Astrocyte (in vitro differentiated cells and primary cell): ENCODE results near the gene POLR2M. TPM values are rescaled to one million over a fixed set of nuclear protein-coding genes. Genes with fewer than 3 reads are reported as not detected.

Experiments
- DNase-seq: peaks from one replicate; pipeline ENCODE4 v3.0.0-alpha.2; 2010; ENCODE audit warnings: low read depth
- FAIRE-seq: peaks from 2 replicates; lab custom pipeline; 2011; peaks lifted over from hg19 to GRCh38; lab: Jason Lieb, UNC
- H2AFZ ChIP-seq: 2 replicates; pipeline ENCODE4 v1.6.0; 2012; ENCODE audit warnings: low read depth, low read length, inconsistent platforms
- H3K27ac ChIP-seq: 2 replicates; pipeline ENCODE4 v1.5.1; 2011; ENCODE audit warnings: low read depth, low read length, inconsistent platforms
- H3K27me3 ChIP-seq: 2 replicates; pipeline ENCODE4 v1.6.0; 2011; ENCODE audit warnings: low read length, inconsistent platforms; ENCODE audit not compliant: insufficient read depth
- H3K36me3 ChIP-seq: 2 replicates; pipeline ENCODE4 v1.5.1; 2011; ENCODE audit warnings: low read length, inconsistent platforms; ENCODE audit not compliant: insufficient read depth
- H3K4me1 ChIP-seq: 2 replicates; pipeline ENCODE4 v1.5.1; 2011; ENCODE audit warnings: low read length, inconsistent platforms; ENCODE audit not compliant: insufficient read depth
- H3K4me2 ChIP-seq: 2 replicates; pipeline ENCODE4 v1.6.0; 2012; ENCODE audit warnings: low read length, inconsistent platforms
- H3K4me3 ChIP-seq: 2 replicates; pipeline ENCODE4 v1.5.1; 2011; ENCODE audit warnings: low read depth, mild to moderate bottlenecking, low read length, inconsistent platforms; ENCODE audit not compliant: insufficient read depth
- H3K79me2 ChIP-seq: 2 replicates; pipeline ENCODE4 v1.6.0; 2012; ENCODE audit warnings: mild to moderate bottlenecking, low read length, inconsistent platforms; ENCODE audit not compliant: insufficient read depth
- H3K9ac ChIP-seq: 2 replicates; pipeline ENCODE4 v1.6.0; 2012; ENCODE audit warnings: mild to moderate bottlenecking, low read length, inconsistent platforms
- H3K9me3 ChIP-seq: 2 replicates; pipeline ENCODE4 v1.5.1; 2012; ENCODE audit warnings: low read depth, mild to moderate bottlenecking, low read length, inconsistent platforms; ENCODE audit not compliant: insufficient read depth
- H4K20me1 ChIP-seq: 2 replicates; pipeline ENCODE4 v1.6.0; 2012; ENCODE audit warnings: low read length, inconsistent platforms; ENCODE audit not compliant: insufficient read depth
- H3K27ac Mint-ChIP-seq: one replicate; pipeline ENCODE4 v1.8.0; 2021; ENCODE audit warnings: mild to moderate bottlenecking, mixed read lengths; ENCODE audit not compliant: unreplicated experiment
- H3K27me3 Mint-ChIP-seq: one replicate; pipeline ENCODE4 v1.8.0; 2021; ENCODE audit warnings: low read depth, mixed read lengths; ENCODE audit not compliant: unreplicated experiment
- H3K36me3 Mint-ChIP-seq: one replicate; pipeline ENCODE4 v1.8.0; 2021; ENCODE audit warnings: low read depth, mixed read lengths; ENCODE audit not compliant: unreplicated experiment
- H3K4me1 Mint-ChIP-seq: one replicate; pipeline ENCODE4 v1.8.0; 2021; ENCODE audit warnings: low read depth, mixed read lengths; ENCODE audit not compliant: unreplicated experiment
- H3K4me3 Mint-ChIP-seq: one replicate; pipeline ENCODE4 v1.8.0; 2021; ENCODE audit warnings: mild to moderate bottlenecking, moderate library complexity, mixed read lengths; ENCODE audit not compliant: unreplicated experiment
- H3K9me3 Mint-ChIP-seq: one replicate; pipeline ENCODE4 v1.8.0; 2021; ENCODE audit warnings: mild to moderate bottlenecking, mixed read lengths; ENCODE audit not compliant: unreplicated experiment
- EZH2 ChIP-seq: IDR thresholded peaks from 2 replicates; pipeline ENCODE4 v1.6.1; 2012; ENCODE audit warnings: mild to moderate bottlenecking, low read length, inconsistent platforms; ENCODE audit not compliant: insufficient read depth
- total RNA-seq: library from RNA; stranded (reverse); gene quantifications from 2 replicates; pipeline ENCODE4 v1.2.1, GENCODE V29; 2021
- TF ChIP-seq, protein P1 (sequence below): IDR thresholded peaks from 2 replicates; pipeline ENCODE4 v1.5.1; 2011; ENCODE audit warnings: low read depth, mild to moderate bottlenecking, inconsistent platforms, low read length, moderate library complexity; ENCODE audit not compliant: insufficient read depth

Gene POLR2M
- total RNA-seq, 1 donor from 2014 or later: 61.4 TPM

DNA sequence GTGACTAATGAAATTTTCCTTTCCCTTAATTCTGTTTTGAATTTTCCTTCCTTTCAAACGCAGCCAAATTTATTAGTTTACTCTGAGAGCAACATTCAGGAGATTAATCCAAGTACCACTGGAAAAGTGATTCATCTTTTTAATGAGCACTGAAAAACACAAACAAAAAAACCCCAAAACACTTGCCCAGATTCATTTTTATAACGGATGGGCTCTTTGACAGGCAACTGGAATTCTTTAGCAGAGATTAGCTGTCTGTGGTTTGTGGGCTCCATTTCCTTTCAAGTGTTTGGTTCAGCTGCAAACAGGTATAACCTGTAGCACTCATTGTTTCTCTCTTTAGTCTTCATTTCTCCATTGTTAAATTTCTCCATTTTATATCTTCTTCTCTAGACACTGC lies 3.1 kb upstream of the POLR2M start:
- DNase-seq (peak; percentile 48), FAIRE-seq (no peak)
- Histone ChIP-seq H3K27ac (no peak overlapping the region), H3K4me1 (peaks cover 5% of the 10 kb centered on the region), H3K9ac (no peak overlapping the region), H3K27me3 (no peaks in the 10 kb centered on the region), H2AFZ (no peak overlapping the region), H3K4me2 (no peak overlapping the region), H3K4me3 (no peak overlapping the region), H3K79me2 (peaks cover 19% of the 10 kb centered on the region), H3K9me3 (no peaks in the 10 kb centered on the region), H4K20me1 (no peaks in the 10 kb centered on the region), H3K36me3 (no peaks in the 10 kb centered on the region)
- no peak overlapping the region for H3K4me3 Mint-ChIP-seq
- no peaks in the 10 kb centered on the region for H3K9me3 Mint-ChIP-seq
- H3K4me1 Mint-ChIP-seq: peaks cover 5% of the 10 kb centered on the region
- no peak for TF ChIP-seq EZH2
- TF ChIP-seq, protein P1, sequence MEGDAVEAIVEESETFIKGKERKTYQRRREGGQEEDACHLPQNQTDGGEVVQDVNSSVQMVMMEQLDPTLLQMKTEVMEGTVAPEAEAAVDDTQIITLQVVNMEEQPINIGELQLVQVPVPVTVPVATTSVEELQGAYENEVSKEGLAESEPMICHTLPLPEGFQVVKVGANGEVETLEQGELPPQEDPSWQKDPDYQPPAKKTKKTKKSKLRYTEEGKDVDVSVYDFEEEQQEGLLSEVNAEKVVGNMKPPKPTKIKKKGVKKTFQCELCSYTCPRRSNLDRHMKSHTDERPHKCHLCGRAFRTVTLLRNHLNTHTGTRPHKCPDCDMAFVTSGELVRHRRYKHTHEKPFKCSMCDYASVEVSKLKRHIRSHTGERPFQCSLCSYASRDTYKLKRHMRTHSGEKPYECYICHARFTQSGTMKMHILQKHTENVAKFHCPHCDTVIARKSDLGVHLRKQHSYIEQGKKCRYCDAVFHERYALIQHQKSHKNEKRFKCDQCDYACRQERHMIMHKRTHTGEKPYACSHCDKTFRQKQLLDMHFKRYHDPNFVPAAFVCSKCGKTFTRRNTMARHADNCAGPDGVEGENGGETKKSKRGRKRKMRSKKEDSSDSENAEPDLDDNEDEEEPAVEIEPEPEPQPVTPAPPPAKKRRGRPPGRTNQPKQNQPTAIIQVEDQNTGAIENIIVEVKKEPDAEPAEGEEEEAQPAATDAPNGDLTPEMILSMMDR: no peak
- no peak overlapping the region for H3K27ac Mint-ChIP-seq
- no peaks in the 10 kb centered on the region for H3K36me3 Mint-ChIP-seq
- peaks cover 9% of the 10 kb centered on the region for H3K27me3 Mint-ChIP-seq

DNA sequence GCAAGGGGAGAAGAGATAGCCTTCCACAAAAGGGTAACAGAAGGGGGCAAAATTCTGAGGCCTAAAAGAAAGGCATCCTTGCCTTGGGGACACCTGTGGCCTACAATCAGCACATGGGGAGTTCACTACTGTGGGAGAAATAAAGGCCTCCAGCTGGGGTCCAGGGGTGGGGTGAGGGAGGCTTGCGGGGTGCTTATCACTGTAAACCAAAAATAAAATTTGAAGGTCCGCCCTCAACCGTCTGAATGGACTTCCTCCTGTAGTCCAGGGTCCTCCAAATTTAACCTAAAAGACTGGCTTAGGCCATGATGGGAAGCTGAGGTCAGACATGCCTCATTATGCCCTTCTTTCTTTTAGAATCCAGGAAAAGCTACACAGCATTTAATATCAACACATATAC lies 2.1 kb upstream of the POLR2M start:
- Histone ChIP-seq H3K4me1 (peaks cover 5% of the 10 kb centered on the region), H4K20me1 (peaks cover 3% of the 10 kb centered on the region), H3K4me2 (no peak overlapping the region), H3K9me3 (no peaks in the 10 kb centered on the region), H3K4me3 (no peak overlapping the region), H2AFZ (no peak overlapping the region), H3K9ac (no peak overlapping the region), H3K27ac (no peak overlapping the region), H3K36me3 (no peaks in the 10 kb centered on the region), H3K27me3 (no peaks in the 10 kb centered on the region), H3K79me2 (peaks cover 29% of the 10 kb centered on the region)
- no peak for FAIRE-seq
- peaks cover 5% of the 10 kb centered on the region for H3K36me3 Mint-ChIP-seq
- no peaks in the 10 kb centered on the region for H3K9me3 Mint-ChIP-seq
- no peak for TF ChIP-seq EZH2
- TF ChIP-seq, protein P1: no peak
- H3K4me3 Mint-ChIP-seq: no peak overlapping the region
- H3K27me3 Mint-ChIP-seq: peaks cover 9% of the 10 kb centered on the region
- no peak for DNase-seq
- no peak overlapping the region for H3K27ac Mint-ChIP-seq
- H3K4me1 Mint-ChIP-seq: peaks cover 7% of the 10 kb centered on the region

DNA sequence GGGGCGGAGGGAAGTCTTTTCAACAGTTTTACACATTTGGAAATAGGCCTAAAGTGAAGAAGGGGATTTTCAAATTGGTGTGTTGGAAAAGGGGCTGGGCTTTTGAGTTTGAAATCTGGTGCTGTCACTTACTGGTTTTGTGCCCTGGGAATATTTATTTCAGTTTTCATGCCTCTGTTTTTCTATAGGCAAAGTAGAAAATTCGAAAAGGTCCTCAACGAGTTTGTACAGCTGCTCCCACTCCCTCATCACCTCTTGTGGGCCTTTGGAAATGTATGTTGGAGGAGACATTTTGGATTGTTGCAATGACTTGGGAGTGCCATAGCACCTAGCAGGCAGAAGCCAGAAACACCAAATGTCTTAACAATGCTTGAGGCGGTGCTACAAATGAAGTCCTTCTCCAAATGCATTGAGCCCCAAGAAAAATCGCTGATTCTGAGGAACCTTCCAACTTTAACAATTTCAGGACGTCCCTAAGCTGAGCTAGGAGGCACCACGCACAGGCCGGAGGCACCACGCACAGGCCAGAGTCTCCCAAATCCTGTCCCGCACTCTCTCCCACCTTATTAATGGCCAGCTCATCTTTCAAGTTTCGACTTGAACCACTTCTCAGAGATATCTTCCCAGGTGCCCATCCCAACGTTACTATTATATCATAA lies 639 bp upstream of the POLR2M start:
- Histone ChIP-seq H3K27me3 (no peaks in the 10 kb centered on the region), H3K9ac (peak overlapping the region; percentile 99), H3K4me1 (peaks cover 5% of the 10 kb centered on the region), H4K20me1 (peaks cover 8% of the 10 kb centered on the region), H3K79me2 (peaks cover 42% of the 10 kb centered on the region), H3K27ac (peak overlapping the region; percentile 96), H2AFZ (peak overlapping the region; percentile 67), H3K4me2 (peak overlapping the region; percentile 96), H3K9me3 (no peaks in the 10 kb centered on the region), H3K36me3 (peaks cover 4% of the 10 kb centered on the region), H3K4me3 (peak overlapping the region; percentile 98)
- peaks cover 3% of the 10 kb centered on the region for H3K27me3 Mint-ChIP-seq
- H3K4me3 Mint-ChIP-seq: peak overlapping the region; percentile 95
- FAIRE-seq (no peak), DNase-seq (no peak)
- H3K27ac Mint-ChIP-seq: peak overlapping the region; percentile 82
- H3K4me1 Mint-ChIP-seq: peaks cover 10% of the 10 kb centered on the region
- peaks cover 8% of the 10 kb centered on the region for H3K36me3 Mint-ChIP-seq
- H3K9me3 Mint-ChIP-seq: no peaks in the 10 kb centered on the region
- TF ChIP-seq, protein P1: no peak
- TF ChIP-seq EZH2: no peak
